Ammon's horn (tissue), 1 donor: ENCODE measurements around the gene HP.
"Not testable (repeated sequence)": the region's sequence is repeated elsewhere in the genome, so short reads cannot be mapped to it uniquely, and the experiment has no call there.

Source experiments
- DNase-seq: peaks from one replicate; pipeline ENCODE4 v3.0.0-alpha.2; 2016; ENCODE audit warnings: low spot score

HP gene

GRCh38 chr16:72054254-72054847 lies at the start of gene HP:
HP (plus strand) TSS chr16:72054505; CDS start chr16:72054653, 148 bp downstream.
- not testable (repeated sequence) for DNase-seq

GRCh38 chr16:72008065-72008423 lies 46.3 kb upstream of the HP start:
- DNase-seq = not testable (repeated sequence)

GRCh38 chr16:72008424-72009216 lies 45.7 kb upstream of the HP start, which contains the start of gene DHODH:
DHODH (plus strand) TSS chr16:72008744; CDS start chr16:72008765, 21 bp downstream.
- DNase-seq = peak; percentile 99

- DNase-seq = no peak
Measured at GRCh38 chr16:72009779-72010178, 44.5 kb upstream of the HP start.

GRCh38 chr16:72012607-72013006 lies 41.7 kb upstream of the HP start:
- DNase-seq = no peak

- DNase-seq = no peak
Measured at GRCh38 chr16:72013389-72013788, 40.9 kb upstream of the HP start.

GRCh38 chr16:72013888-72014581 lies 40.3 kb upstream of the HP start:
- no peak for DNase-seq

GRCh38 chr16:72014675-72015074 lies 39.6 kb upstream of the HP start:
- DNase-seq = no peak

GRCh38 chr16:72015124-72015523 lies 39.2 kb upstream of the HP start:
- DNase-seq = no peak

GRCh38 chr16:72018470-72018869 lies 35.8 kb upstream of the HP start:
- peak; percentile 43 for DNase-seq

GRCh38 chr16:72021043-72021442 lies 33.3 kb upstream of the HP start:
- DNase-seq = no peak

GRCh38 chr16:72022127-72022526 lies 32.2 kb upstream of the HP start:
- DNase-seq = no peak

- DNase-seq = no peak
Measured at GRCh38 chr16:72023962-72024361, 30.3 kb upstream of the HP start.

GRCh38 chr16:72024862-72025382 lies 29.4 kb upstream of the HP start:
- no peak for DNase-seq

- peak; percentile 68 for DNase-seq
Measured at GRCh38 chr16:72025404-72026114, 28.7 kb upstream of the HP start.

- no peak for DNase-seq
Measured at GRCh38 chr16:72027669-72028378, 26.5 kb upstream of the HP start.

- no peak for DNase-seq
Measured at GRCh38 chr16:72029567-72030271, 24.6 kb upstream of the HP start.

- no peak for DNase-seq
Measured at GRCh38 chr16:72033437-72033836, 20.9 kb upstream of the HP start.

- no peak for DNase-seq
Measured at GRCh38 chr16:72036098-72036497, 18.2 kb upstream of the HP start.

GRCh38 chr16:72042157-72042660 lies 12.1 kb upstream of the HP start:
- DNase-seq = no peak

GRCh38 chr16:72043058-72043457 lies 11.2 kb upstream of the HP start:
- no peak for DNase-seq
